ENCODE measurements around the gene GABARAPL2. TPM values are rescaled to one million over a fixed set of nuclear protein-coding genes. Genes with fewer than 3 reads are reported as not detected.
"Not testable (repeated sequence)": the region's sequence is repeated elsewhere in the genome, so short reads cannot be mapped to it uniquely, and the experiment has no call there.

Gene GABARAPL2
- total and polyA plus RNA-seq, 2 donors: 77.5 to 168 TPM

GRCh38 chr16:75590920-75591843, 25.0 kb downstream of the GABARAPL2 start:
- peak; percentile 85 for DNase-seq (ENCODE audit: extremely low spot score)
- no peaks in the 10 kb centered on the region for H3K4me1 ChIP-seq (ENCODE audit: insufficient read depth)
- WGBS: 19% methylated on average over 8 of the region's 8 CpGs
- no peaks in the 10 kb centered on the region for H3K36me3 ChIP-seq (ENCODE audit: insufficient read depth)
- peak overlapping the region; percentile 39 for H3K27ac ChIP-seq (ENCODE audit: low read depth)
- no peak overlapping the region for H3K4me3 ChIP-seq (ENCODE audit: low read depth, low read length)

DNA sequence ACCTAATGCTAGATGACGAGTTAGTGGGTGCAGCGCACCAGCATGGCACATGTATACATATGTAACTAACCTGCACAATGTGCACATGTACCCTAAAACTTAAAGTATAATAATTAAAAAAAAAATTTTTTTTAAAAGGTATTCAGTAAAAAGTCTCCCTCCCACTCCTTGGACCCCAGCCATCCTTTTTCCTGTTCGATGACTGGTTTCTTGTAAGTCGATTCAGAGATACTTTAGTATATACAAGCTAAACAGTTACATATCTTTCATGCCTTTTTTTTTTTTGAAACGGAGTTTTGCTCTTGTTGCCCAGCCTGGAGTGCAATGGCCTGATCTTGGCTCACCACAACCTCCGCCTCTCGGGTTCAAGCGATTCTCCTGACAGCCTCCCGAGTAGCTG, 25.7 kb downstream of the GABARAPL2 start:
- 19% methylated on average over 7 of the region's 9 CpGs for WGBS

DNA sequence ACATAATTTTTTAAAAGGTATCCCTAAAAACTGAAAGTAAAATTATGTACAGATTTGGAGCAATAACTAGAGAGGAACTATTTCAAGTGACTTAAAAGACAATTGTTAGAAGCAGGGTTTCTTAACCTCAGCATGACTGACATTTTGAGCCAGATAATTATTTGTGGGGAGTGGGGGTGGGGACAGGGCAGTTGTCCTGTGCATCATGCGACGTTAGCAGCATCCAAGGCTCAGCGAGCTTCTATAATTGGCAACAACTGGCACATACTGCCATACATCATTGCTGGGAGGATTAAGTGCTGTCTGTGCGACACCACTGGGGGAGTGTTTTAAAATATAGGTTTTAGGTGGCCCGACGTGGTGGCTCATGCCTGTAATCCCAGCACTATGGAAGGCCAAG, 27.1 kb downstream of the GABARAPL2 start:
- no peak overlapping the region for H3K27ac ChIP-seq (ENCODE audit: low read depth)
- WGBS: 74% methylated on average over 6 of the region's 6 CpGs

More for the DNA sequence above, 25.7 kb downstream of the GABARAPL2 start:
- H3K4me3 ChIP-seq (ENCODE audit: low read depth, low read length); H3K27ac ChIP-seq (ENCODE audit: low read depth); H3K36me3 ChIP-seq (ENCODE audit: insufficient read depth); DNase-seq (ENCODE audit: extremely low spot score); H3K4me1 ChIP-seq (ENCODE audit: insufficient read depth): not testable (repeated sequence)

DNA sequence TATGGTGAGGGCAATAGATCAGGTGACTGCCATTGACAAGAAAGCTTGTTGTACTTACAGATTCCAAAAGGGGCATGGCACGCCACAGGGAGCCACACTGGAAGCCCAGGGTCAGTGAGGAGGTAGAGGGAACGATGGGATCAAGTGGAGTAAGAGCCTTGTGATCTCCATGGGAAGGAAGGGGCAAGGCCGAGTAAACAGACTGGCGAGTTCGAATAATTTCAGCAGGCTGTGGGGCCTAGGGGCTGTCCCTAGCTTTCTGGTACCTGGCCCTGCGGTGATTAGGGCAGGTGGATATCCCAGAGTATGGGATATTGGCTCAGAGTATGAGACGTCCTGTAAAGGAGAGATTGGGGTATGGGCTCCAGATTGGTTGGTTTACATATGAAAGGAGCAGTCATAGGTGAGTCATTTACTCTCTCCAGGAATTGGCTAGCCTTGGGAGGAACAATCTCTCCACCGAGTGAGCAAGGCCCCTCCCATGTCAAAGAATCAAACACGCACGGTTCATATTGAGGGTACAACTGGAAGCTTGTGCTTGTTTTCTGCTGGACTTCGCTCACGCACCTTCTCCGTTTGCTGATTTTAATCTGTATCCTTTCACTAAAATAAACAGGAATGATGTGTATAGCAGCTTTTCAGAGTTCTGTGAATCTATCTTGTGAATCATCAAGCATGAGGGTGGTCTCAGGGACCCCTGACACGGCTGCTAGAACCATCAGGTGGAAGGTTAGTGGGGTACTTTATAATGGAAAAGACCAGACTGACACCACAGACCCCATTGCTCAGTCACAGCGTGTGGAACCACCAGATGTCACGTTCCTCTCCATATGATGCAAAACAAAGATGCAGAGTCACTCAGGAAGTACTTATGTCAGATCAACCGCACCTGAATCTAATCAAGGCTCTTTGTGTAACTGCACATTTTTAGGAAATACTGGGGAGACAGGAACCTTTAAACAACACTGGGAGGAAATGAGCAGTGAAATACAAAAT, 27.9 kb downstream of the GABARAPL2 start:
- no peak overlapping the region for H3K27ac ChIP-seq (ENCODE audit: low read depth)
- H3K36me3 ChIP-seq (ENCODE audit: insufficient read depth): peaks cover 2% of the 10 kb centered on the region
- DNase-seq (ENCODE audit: extremely low spot score): no peak
- H3K4me1 ChIP-seq (ENCODE audit: insufficient read depth): no peaks in the 10 kb centered on the region
- H3K4me3 ChIP-seq (ENCODE audit: low read depth, low read length): no peak overlapping the region
- 71% methylated on average over 17 of the region's 17 CpGs for WGBS

More for the DNA sequence above, 27.1 kb downstream of the GABARAPL2 start:
- Histone ChIP-seq H3K4me3 (ENCODE audit: low read depth, low read length) (no peak overlapping the region), H3K4me1 (ENCODE audit: insufficient read depth) (no peaks in the 10 kb centered on the region), H3K36me3 (ENCODE audit: insufficient read depth) (peaks cover 2% of the 10 kb centered on the region)
- DNase-seq (ENCODE audit: extremely low spot score): no peak

- WGBS: 85% methylated on average over 6 of the region's 6 CpGs
- Histone ChIP-seq H3K27ac (ENCODE audit: low read depth) (no peak overlapping the region), H3K4me1 (ENCODE audit: insufficient read depth) (no peaks in the 10 kb centered on the region), H3K4me3 (ENCODE audit: low read depth, low read length) (no peak overlapping the region), H3K36me3 (ENCODE audit: insufficient read depth) (peaks cover 6% of the 10 kb centered on the region)
- DNase-seq (ENCODE audit: extremely low spot score): no peak
Measured at GRCh38 chr16:75599452-75600277, 33.5 kb downstream of the GABARAPL2 start.

GRCh38 chr16:75603241-75603640, 37.1 kb downstream of the GABARAPL2 start:
- Histone ChIP-seq H3K36me3 (ENCODE audit: insufficient read depth) (peaks cover 7% of the 10 kb centered on the region), H3K4me3 (ENCODE audit: low read depth, low read length) (no peak overlapping the region), H3K27ac (ENCODE audit: low read depth) (no peak overlapping the region), H3K4me1 (ENCODE audit: insufficient read depth) (no peaks in the 10 kb centered on the region)
- no peak for DNase-seq (ENCODE audit: extremely low spot score)
- 86% methylated on average over 4 of the region's 4 CpGs for WGBS

- H3K27ac ChIP-seq (ENCODE audit: low read depth): no peak overlapping the region
- H3K4me1 ChIP-seq (ENCODE audit: insufficient read depth): no peaks in the 10 kb centered on the region
- peaks cover 7% of the 10 kb centered on the region for H3K36me3 ChIP-seq (ENCODE audit: insufficient read depth)
- H3K4me3 ChIP-seq (ENCODE audit: low read depth, low read length): no peak overlapping the region
- 95% methylated on average over 1 of the region's 1 CpG for WGBS
- no peak for DNase-seq (ENCODE audit: extremely low spot score)
Measured at GRCh38 chr16:75606507-75606906, 40.3 kb downstream of the GABARAPL2 start.

GRCh38 chr16:75614066-75614897, 48.1 kb downstream of the GABARAPL2 start:
- 97% methylated on average over 4 of the region's 4 CpGs for whole genome bisulfite sequencing
- no peak overlapping the region for H3K27ac ChIP-seq (ENCODE audit: low read depth)
- no peaks in the 10 kb centered on the region for H3K4me1 ChIP-seq (ENCODE audit: insufficient read depth)
- no peak for DNase-seq (ENCODE audit: extremely low spot score)
- H3K4me3 ChIP-seq (ENCODE audit: low read depth, low read length): no peak overlapping the region
- peaks cover 4% of the 10 kb centered on the region for H3K36me3 ChIP-seq (ENCODE audit: insufficient read depth)

- Histone ChIP-seq H3K4me1 (ENCODE audit: insufficient read depth) (no peaks in the 10 kb centered on the region), H3K36me3 (ENCODE audit: insufficient read depth) (peaks cover 4% of the 10 kb centered on the region), H3K4me3 (ENCODE audit: low read depth, low read length) (no peak overlapping the region), H3K27ac (ENCODE audit: low read depth) (no peak overlapping the region)
- DNase-seq (ENCODE audit: extremely low spot score): no peak
- 93% methylated on average over 2 of the region's 2 CpGs for WGBS
Measured at GRCh38 chr16:75615619-75616018, 49.4 kb downstream of the GABARAPL2 start.

DNA sequence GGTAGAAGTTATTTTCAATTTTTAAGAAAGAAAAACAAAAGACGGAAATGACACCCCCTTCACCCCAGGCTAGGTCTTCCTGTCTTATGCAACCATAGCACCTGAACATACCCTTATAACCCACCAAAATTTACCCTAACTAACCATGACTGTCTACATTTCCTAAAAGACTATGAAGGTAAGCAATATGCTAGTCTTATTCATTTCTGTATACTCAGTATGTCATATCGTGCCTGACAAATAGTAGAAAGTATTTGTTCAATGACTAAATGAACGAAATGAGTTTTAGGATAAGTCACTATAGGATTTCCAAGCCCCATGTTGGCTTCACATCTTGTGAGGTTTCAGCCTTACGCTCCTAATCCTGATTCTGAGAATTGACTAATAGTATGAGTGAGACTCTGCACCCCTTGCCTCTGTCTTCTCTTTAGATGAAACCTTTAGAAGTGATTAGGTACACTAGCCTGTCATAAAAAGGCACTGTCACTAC, 50.4 kb downstream of the GABARAPL2 start:
- Histone ChIP-seq H3K36me3 (ENCODE audit: insufficient read depth) (peaks cover 4% of the 10 kb centered on the region), H3K4me3 (ENCODE audit: low read depth, low read length) (no peak overlapping the region), H3K27ac (ENCODE audit: low read depth) (no peak overlapping the region), H3K4me1 (ENCODE audit: insufficient read depth) (no peaks in the 10 kb centered on the region)
- no peak for DNase-seq (ENCODE audit: extremely low spot score)
- 92% methylated on average over 4 of the region's 4 CpGs for WGBS

DNA sequence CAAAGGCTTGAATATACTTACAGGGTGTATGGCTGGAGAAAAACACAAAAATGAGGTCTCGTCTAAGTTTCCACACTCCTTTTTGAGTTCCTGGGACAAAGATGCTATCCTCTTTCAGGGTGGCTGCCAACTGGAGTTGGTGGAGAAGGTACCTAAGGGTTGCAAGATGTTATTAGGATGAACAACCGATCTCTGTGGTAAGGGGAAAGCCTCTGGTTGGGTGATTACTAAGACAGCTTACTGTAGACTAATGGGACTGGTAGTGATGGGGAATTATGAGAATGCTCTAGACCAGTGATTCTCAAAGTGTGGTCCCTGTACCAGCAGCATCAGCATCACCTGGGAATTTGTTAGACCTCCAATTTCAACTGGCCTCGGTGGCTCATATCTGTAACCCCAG, 50.9 kb downstream of the GABARAPL2 start:
- DNase-seq (ENCODE audit: extremely low spot score): no peak
- WGBS: 95% methylated on average over 3 of the region's 3 CpGs
- Histone ChIP-seq H3K27ac (ENCODE audit: low read depth) (no peak overlapping the region), H3K36me3 (ENCODE audit: insufficient read depth) (peaks cover 4% of the 10 kb centered on the region), H3K4me1 (ENCODE audit: insufficient read depth) (no peaks in the 10 kb centered on the region), H3K4me3 (ENCODE audit: low read depth, low read length) (no peak overlapping the region)

- no peak overlapping the region for H3K4me3 ChIP-seq (ENCODE audit: low read depth, low read length)
- no peak overlapping the region for H3K27ac ChIP-seq (ENCODE audit: low read depth)
- H3K36me3 ChIP-seq (ENCODE audit: insufficient read depth): peaks cover 4% of the 10 kb centered on the region
- H3K4me1 ChIP-seq (ENCODE audit: insufficient read depth): no peaks in the 10 kb centered on the region
- no peak for DNase-seq (ENCODE audit: extremely low spot score)
- WGBS: 93% methylated on average over 2 of the region's 2 CpGs
Measured at GRCh38 chr16:75618780-75619179, 52.6 kb downstream of the GABARAPL2 start.
